ENCODE data around the gene MRPL21.

MRPL21 gene

DNA sequence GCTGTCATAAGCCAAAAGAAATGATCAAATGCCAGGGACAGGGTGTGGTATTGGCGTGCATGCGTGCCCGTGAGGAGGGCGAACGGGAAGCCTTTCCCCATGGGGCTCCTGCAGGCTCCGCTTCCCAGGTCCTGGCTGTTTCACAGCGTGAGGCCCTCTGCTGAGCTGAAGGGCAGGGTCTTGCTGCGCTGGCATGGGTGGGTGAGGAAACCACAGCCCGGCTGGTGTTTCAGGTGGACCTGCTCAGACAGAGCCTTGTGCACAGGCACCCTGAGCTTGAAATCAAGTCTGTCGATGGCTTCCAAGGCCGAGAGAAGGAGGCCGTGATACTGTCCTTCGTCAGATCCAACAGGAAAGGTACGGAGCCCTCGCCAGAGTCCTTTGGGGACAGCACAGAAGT is 31.4 kb upstream of the MRPL21 start:
- DNase-seq, result no peak

DNA sequence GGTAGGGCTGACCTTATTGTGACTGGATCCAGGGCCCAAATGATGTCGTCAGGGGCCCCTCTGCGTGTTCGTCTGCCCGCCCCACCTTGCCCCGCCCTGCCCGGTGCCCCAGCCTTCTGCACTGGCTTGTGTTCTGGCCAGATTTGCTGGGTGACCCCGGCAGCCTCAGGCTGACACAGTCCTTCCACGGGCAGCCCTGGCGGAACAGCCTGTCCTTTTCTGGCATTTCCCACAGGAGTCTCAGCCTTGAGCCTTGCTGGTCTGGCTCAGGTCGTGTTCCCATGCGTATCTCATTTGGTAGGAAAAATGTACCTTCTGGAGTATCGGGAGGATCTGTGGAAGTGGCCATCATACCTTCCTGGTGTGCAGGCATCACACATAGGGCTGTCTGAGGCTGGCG is 31.0 kb upstream of the MRPL21 start:
- DNase-seq, result no peak

DNA sequence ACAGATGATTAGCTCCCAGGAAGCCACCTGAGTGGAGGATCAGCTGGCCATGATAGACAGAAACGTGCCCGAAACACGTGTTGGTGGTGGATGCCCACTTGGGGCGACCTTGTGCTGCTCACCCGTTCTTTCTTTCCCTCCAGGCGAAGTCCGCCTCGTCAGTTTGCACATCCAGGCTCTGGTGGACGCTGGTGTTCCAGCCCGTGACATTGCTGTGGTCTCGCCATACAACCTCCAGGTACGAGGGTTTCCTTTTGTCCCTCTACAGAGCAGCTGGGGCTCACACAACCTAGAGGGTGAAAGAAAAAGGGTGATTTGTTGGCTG is 30.7 kb upstream of the MRPL21 start:
- no peak for DNase-seq

DNA sequence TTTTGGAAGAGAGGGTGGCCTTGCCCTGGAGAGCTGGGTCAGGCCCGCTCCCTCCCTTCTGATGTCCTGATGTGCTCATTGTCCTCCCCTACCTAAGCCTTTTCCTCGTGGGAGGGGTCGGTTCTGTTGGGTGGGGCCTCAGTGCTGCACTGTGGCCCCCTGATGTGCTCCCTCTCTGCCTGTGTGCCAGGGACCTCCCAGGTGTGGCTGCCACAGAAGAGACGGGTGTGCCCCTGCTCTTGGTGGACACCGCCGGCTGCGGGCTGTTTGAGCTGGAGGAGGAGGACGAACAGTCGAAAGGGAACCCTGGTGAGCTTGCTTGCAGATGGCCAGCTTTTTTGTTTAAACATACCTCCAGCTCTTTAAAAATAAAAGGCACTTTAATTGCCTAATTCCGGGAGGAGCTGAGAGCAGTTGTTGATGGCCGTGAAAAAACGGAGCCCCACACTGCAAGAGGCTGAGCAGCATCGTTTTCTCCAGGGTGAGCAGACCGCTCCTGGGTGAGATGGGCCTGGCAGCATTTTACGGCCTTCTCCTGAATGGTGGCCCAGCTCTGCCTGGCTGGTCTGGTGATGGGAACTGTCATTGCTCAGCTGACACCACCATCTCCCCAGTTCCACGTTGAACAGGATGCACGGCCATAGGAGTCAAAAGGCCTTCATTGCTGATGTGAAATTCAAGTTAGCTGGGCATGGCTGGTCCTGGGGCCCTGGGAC is 30.1 kb upstream of the MRPL21 start:
- DNase-seq, result no peak

DNA sequence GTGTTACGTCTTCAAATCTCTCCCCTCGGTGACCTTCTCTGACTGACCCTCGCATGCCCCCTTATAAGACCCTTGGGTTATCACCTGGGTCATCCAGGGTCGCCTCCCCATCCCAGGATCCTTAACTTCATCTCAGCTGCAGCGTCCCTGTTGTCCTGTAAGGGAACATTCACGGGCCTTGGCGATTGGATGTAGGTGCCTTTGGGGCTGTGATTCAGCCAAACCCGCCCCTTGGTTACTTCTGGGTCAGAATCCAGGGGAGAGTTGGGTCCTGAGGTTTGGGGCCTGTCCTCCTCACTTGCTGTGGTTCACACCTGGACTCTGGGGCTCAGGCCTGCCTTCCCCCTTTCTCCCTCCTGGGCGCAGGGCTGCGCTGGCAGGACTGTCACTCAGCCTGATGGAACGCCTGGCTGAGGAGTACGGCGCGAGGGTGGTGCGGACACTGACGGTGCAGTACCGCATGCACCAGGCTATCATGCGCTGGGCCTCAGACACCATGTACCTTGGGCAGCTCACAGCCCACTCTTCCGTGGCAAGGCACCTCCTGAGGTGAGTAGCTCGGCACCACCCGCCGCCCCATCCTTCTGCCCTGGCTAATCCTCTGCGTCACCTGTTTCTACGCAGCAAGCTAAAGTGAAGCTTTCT is 29.4 kb upstream of the MRPL21 start:
- no peak for DNase-seq

DNA sequence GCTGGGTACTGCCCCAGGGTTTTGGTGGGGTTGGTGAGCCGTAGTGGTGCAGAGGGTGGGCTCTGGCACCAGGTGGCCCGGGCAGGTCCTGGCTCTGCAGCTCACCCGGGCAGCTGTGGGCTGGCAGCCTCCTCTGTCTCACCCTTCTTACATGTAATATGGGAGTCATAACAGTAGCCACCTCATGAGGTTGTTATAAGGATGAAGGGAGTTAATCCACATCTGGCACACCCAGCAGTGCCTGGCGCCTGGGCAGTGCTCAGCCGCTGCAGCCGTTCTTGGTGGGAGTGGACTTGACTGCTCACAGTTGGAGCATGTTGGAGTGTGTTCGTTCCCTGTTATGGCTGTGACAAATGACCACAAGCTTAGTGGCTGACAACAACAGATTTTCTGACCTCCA is 28.7 kb upstream of the MRPL21 start:
- no peak for DNase-seq

DNA sequence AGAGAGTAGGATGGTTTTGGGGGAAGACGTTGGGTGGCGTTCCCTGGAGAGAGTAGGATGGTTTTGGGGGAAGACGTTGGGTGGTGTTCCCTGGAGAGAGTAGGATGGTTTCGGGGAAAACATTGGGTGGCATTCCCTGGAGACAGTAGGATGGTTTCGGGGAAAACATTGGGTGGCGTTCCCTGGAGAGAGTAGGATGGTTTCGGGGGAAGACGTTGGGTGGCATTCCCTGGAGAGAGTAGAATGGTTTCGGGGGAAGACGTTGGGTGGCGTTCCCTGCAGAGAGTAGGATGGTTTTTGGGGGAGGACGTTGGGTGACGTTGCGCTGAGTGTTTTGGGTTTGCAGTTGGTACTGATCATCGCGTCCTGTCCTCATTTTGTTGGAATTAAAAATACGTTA is 28.3 kb upstream of the MRPL21 start:
- no peak for DNase-seq

DNA sequence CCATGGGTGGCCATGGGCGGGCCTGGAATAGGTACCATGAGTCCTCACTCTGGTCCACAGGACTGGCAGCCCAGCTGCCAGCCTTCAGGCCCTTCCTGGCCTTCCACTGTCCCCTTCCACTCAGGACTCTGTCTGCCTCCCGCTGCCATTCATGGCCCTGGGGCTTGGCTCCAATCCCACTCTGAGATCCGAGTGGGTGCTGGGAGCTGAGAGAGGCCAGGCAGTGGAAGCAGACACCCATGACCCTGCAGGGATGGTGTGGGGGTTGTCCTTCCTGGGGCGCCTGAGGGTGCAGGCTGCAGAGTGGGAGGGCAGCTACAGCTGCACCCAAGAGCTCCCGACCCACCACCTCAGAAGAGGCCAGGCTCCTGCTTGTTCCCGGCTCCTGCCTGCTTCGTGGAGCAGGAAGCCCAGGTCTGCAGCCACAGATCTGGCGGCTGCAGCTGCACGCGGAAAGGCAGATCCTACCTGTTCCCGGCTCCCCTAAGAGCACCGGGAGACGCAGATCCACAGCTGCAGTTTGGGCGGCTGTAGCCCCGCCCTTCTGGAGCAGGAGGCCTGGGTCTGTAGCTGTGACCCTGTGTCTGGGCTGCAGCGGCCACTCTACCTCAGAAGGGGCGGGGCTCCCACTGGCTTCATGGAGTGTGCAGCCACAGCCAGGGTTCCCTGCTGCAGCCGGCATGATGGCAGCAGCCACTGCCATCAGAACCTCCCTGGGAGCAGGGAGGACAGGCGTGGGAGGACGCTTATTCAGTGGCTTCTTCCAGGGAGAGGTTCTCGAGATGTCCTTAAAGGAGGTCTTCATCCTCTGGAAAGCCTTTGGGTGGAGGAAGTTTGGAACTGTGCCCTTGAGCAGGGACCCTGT is 27.6 kb upstream of the MRPL21 start:
- DNase-seq, result no peak

DNA sequence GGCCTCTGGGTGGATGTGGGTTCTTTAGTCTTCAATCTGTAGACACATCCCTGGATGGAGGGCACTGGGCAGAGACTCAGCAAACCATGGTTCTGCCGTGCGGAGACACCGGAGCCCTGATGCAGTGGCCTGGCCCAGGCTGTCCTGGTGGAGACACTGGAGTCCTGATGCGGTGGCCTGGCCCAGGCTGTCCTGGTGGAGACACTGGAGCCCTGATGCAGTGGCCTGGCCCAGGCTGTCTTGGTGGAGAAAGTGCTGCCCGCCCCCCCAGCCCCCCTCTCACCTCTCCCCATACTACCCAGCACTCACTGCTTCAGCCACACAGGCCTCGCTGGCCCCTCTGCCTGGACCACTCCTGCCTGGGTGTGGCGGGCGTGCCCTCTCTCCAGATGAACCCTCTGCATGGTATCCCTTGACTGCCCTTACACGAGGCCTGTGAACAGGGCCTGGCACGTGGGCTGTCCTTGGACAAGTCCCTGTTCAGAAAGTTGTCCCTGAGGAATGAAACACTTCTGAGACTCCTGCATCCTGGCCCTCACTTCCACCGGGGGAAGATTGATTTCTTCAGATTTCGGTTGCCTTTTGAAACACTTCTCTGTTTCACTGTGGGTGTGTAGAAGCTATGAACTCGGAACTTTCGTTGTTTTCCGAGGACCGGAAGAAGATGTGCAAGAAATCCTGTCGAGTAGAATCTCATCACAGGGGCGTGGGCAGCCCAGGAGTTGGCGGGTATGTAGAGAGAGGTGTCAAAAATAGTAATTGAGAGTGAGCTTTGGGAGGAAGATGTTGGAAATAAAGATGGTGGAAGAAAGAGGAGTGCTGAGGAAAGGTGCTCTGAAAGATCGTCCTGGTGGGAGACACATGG is 26.3 kb upstream of the MRPL21 start:
- DNase-seq, result no peak

DNA sequence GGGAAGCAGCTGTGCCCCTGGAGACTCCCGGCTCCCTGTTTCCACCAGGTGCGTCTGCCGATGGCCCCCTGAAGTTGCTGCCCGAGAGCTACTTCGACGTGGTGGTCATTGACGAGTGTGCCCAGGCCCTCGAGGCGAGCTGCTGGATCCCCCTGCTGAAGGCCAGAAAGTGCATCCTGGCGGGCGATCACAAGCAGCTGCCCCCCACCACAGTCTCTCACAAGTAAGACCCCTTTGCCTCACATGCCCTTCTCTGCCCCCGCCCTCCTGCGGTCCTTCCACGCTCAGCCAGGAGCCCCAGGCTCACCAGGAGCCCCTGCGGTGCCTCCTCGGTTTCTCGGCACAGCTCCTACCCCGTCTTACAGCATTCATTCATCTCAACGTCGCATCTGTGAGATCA is 25.5 kb upstream of the MRPL21 start:
- no peak for DNase-seq

DNA sequence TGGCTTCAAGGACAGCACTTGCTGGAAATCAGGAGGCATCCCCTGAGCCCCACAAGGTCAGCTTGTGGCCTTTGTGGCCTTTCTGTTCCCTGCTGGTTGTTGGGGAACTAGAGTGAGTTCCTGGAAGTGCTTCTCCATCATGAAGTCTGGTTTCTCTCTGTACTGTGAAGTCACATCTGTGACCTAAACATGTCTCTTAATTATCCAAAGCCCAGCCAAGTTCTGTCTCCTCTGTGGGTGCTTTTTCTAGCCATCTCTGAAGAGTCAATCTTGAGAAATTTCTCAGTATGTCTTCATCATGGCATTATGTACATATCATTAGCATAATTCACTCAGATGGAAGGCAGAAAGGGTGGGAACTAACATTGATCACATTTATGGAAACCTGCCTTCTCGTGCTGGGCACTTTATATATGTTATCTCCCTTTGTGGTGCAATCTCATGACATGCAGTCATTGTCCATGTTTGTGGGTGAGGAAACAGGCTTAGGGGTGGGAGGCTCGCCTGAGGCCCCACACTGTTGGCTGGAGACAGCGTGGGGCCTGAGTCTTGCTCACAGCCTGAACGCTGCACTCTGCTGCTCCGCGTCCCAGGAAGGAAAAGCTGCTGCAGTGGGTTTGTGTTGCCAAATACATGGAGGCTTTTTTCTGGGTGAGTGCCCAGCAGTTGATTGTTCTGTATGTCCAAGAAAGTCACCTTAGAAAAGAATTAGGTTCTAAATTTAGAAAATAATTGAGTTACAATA is 24.7 kb upstream of the MRPL21 start:
- DNase-seq, result no peak

DNA sequence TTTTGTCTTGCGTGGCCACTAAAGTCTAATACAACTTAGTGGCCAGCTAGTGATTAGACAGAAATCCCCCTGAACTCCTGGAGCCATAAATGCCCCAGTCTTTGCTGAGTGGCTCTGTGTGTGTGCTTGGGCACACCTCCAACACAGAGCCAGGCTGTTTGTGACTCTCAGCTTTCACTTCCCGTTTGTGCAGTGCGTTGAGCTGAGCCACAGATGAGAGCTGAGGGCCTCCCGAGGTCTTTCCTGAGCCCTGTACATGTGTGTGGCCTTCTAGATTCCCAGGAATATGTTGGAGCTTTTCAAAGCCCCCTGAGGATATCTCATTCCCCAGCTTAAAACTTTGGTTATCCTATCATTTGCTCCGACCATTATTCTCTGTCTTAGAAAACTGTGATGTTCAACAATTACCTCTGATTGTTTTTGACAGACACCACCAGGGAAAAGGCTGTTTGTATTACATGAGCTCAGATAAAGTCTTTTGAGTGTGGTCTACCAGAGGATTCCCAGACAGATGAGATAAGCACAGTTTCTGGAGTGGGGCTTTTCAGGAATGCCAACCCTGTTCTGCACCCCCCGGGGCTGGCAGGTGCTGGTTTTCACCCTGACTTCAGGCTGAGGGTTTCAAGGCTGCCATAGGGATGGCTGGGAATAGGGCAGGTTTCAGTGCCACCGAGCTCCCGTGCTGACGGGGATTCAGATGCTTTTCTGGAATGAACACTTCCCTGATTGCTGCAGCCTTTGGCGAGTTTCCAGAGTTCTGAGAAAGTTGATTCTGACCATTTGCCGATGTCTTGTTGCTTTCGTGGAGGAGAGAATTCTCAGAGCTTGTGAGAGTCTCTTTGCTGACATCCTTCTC is 23.9 kb upstream of the MRPL21 start:
- DNase-seq, result peak in 1 of 56 donors; percentile 26

DNA sequence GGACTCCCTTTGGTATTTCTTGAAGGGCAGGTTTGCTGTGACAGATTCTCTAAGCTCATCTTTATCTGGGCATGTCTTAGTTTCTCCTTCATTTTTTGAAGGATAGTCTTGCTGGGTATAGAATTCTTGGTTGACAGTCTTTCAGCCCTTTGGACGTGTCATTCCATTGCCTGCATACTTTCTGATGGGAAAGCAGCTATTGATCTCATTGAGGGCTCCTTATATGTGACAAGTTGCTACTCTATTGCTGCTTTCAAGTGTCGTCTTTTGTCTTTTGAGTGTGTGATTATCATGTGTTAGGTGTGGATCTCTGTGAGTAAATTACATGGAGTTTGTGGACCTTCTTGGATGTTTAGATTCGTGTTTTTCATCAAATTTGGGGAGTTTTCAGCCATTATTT is 22.0 kb upstream of the MRPL21 start:
- no peak for DNase-seq

DNA sequence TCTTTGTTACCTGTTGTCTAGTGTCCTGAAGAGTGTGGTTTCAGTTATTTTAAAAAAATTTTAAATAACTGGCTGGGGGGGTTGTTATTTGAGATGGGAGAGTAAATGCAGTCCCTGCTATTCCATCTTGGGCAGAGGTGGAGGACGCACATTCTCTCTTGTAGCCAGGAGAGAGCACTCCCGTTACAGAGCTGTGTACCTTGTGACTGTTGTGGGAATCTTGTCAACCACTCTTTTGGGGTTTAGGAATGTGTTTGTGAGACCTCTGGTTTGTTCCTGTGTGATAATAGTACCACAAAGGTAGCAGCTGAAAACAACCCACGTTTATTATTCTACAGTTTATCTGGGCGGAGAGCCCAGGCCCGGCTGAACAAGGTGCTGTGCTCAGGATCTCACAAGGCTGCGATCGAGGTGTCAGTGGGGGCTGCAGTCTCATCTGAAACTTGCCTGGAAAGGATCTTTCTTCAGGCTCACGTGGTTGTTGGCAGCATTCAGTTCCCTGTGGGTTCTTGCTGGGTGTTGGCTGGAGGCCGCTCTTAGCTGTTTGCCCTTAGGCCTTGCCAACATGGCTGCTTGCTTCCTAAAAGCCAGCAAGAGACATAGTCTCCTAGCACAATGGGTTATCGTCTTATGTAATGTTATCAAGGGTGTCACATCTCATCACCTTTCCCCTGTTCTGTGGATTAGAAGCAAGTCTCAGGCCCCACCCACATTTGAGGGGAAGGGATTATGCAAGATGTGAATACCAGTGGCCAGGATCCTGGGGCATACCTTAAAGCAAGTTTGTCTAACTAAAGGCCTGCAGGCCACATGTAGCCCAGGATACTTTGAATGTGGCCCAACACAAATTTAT is 20.7 kb upstream of the MRPL21 start:
- no peak for DNase-seq

DNA sequence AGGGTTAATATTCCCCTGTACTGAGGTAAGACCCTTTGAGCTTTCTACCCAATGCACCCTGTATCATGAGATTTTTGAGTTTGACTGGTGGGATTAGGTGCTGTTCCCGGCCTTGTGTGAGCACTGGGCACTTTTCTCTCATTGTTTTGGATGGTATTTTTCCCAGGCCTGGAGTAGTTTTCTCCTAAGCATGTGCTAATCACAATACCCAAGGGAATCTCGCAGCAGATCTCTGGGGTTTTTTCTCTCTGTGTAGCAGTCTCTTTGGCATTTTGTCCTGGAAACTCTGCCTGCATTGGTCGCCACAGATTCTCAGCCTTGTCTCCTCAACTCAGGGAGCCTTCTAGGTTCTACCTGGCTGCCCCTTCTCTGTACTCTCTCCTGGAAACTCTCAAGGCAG is 20.0 kb upstream of the MRPL21 start:
- no peak for DNase-seq

DNA sequence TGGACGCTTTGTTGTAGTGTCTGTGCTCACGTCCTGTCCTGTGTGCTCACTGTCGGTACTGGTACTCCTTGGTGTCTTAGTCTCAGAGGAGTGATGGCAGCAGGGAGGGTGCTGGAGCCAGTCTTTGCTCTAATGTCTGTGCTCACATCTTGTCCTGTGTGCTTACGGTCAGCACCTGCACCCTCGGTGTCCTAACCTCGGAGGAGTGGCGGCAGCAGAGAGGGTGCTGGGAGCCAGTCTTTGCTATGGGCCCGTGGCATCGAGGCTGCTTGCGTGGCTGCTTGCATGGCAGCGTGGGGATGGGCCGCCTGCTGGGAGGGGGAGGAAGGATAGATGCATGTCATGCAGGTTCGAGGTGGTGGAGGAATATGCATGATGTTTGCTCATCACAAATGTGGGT is 12.8 kb upstream of the MRPL21 start:
- DNase-seq, result no peak

DNA sequence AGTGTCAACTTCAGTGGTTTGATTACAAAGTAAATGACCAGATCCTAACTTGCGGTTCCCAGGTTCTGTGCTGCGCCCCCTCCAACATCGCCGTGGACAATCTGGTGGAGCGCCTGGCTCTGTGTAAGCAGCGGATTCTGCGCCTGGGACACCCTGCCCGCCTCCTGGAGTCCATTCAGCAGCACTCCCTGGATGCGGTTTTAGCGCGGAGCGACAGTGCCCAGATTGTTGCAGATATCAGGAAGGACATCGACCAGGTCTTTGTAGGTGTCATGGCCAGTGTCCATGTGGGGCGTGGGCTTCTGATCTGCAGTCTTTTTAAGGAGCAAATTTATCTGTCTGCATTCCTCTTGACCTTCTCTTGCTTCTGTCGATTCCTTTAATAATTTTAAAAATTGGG is 11.1 kb upstream of the MRPL21 start:
- DNase-seq, result no peak

DNA sequence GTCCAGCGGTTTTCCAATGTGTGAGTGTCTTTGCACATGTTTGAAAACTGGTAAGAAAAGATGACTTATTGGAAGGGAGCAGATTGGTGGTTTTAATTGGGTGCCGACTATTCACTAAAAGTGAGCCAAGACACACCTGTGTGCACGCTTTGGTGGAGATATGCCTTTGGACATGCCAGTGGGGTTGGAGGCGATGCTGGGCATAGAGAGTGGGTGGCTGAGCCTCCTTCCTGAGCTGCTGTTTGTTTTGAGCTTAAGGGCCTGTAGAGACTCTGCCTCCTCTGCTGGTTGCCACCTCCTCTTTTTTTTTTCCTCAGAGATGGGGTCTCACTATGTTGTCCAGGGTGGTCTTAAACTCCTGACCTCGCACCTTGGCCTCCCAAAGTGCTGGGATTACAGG is 9.6 kb upstream of the MRPL21 start:
- no peak for DNase-seq

DNA sequence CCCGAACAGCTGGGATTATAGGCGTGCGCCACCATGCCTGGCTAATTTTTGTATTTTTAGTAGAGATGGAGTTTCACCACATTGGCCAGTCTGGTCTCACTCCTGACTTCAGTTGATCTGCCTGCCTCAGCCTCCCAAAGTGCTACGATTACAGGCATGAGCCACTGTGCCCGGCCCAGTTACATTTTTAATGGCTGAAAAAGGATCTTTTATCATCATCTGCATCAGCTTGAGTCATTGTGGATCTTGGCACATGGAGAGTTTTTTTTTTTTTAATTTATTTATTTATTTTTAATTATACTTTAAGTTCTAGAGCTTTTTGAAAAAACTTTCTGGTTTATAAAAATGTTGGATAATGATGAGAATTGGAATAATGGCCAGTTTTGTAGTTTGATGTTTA is 8.6 kb upstream of the MRPL21 start:
- DNase-seq, result no peak
